Erythroblast (primary cell): ENCODE measurements around the gene CPLANE1.
"Not testable (repeated sequence)": the region's sequence is repeated elsewhere in the genome, so short reads cannot be mapped to it uniquely, and the experiment has no call there.

Experiments
- DNase-seq, 2 experiments: peaks; one replicate each; lab custom pipeline; 2025; lab: John Stamatoyannopoulos, UW
- GATA1 ChIP-seq: IDR thresholded peaks from 2 replicates; pipeline ENCODE4 v1.6.1; 2011; ENCODE audit warnings: low read depth, mild to moderate bottlenecking, control low read depth, low read length, moderate library complexity
- POLR2A ChIP-seq: IDR thresholded peaks from 2 replicates; pipeline ENCODE4 v1.6.1; 2011; ENCODE audit warnings: mild to moderate bottlenecking, low read length

CPLANE1 gene

GRCh38 chr5:37121465-37121864 is 127.7 kb downstream of the CPLANE1 start:
- DNase-seq, result peak; percentile 36 to 75
- TF ChIP-seq GATA1 (no peak), POLR2A (no peak)

DNA sequence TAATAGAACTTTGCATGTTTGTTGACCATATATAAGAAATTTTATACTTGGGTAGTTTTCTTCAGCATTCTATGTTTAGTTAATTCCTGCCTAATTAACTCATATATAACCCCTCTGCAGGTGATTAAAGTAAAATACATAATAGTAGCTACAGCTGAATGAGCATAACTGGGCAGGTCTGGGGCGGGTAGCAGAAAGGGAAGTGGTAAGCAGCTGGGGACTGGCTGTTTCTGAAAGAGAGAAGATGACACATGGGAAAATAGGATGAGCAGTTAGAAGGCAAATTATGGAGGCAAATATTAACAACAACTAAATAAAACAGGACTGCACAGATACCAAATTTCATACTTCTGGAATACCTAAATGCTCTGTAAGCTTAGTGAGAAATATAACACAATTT is 128.1 kb downstream of the CPLANE1 start:
- DNase-seq, result no peak
- TF ChIP-seq POLR2A, result no peak
- no peak for TF ChIP-seq GATA1

DNA sequence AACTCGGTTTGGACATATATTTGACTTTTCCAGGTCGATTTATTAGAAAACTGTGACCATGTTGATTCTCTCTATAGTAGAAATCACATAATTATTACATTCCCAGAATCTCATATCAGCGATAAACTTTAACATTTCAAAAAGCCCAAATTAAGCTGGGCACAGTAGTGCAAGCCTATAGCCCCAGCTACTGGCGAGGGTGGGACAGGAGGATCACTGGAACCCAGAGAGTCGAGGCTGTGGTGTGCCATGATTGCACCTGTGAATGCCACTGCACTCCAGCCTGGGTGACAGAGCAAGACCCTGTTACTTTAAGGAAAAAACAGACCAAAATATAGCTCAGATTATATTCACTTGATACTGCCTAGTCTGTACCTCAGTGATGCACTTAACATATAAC is 128.9 kb downstream of the CPLANE1 start:
- no peak for DNase-seq
- no peak for TF ChIP-seq POLR2A
- no peak for TF ChIP-seq GATA1

GRCh38 chr5:37116359-37116758 is 132.8 kb downstream of the CPLANE1 start:
- DNase-seq, result no peak
- TF ChIP-seq GATA1 (no peak), POLR2A (no peak)

- no peak for TF ChIP-seq GATA1
- TF ChIP-seq POLR2A, result no peak
- no peak for DNase-seq
Observed at GRCh38 chr5:37112383-37112991, 136.7 kb downstream of the CPLANE1 start.

GRCh38 chr5:37111426-37112382 is 137.5 kb downstream of the CPLANE1 start:
- DNase-seq, result no peak

GRCh38 chr5:37110135-37110534 is 139.0 kb downstream of the CPLANE1 start:
- TF ChIP-seq POLR2A (no peak), GATA1 (no peak)
- DNase-seq, result no peak

More at GRCh38 chr5:37111426-37112382, 137.5 kb downstream of the CPLANE1 start:
- TF ChIP-seq POLR2A, result no peak

DNA sequence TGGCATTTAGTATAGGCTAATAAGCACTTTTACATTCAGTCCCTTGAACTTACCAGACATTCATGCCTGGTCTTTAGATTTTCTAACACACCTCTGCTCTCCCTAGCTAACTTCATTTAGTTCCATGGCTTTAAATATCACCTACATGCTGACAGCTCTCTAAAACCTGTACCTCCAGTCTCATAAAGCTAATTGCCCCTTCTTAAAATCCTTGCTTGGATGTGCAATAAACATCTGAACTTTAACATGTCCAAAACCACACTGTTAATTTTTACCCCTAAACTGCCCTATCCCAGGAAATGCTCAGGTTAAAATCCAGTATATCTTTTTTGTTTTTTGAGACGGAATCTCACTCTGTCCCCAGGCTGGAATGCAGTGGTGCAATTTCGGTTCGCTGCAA is 139.8 kb downstream of the CPLANE1 start:
- no peak for DNase-seq
- TF ChIP-seq POLR2A, result no peak
- no peak for TF ChIP-seq GATA1

- TF ChIP-seq POLR2A (no peak), GATA1 (no peak)
- no peak for DNase-seq
Observed at GRCh38 chr5:37103302-37103701, 145.9 kb downstream of the CPLANE1 start.

DNA sequence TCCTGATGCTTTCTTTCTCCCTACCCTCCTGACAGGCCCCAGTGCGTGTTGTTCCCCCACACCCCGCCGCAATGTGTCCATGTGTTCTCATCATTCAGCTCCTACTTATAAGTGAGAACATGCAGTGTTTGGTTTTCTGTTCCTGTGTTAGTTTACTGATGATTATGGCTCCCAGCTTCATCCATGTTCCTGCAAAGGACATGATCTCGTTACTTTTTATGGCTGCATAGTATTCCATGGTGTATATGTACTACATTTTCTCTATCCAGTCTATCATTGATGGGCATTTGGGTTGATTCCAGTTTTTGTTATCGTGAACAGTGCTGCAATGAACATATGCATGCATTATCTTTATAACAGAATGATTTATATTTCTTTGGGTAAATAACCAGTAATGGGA is 149.9 kb downstream of the CPLANE1 start:
- not testable (repeated sequence) for DNase-seq

- not testable (repeated sequence) for DNase-seq
Observed at GRCh38 chr5:37093795-37094194, 155.4 kb downstream of the CPLANE1 start.

DNA sequence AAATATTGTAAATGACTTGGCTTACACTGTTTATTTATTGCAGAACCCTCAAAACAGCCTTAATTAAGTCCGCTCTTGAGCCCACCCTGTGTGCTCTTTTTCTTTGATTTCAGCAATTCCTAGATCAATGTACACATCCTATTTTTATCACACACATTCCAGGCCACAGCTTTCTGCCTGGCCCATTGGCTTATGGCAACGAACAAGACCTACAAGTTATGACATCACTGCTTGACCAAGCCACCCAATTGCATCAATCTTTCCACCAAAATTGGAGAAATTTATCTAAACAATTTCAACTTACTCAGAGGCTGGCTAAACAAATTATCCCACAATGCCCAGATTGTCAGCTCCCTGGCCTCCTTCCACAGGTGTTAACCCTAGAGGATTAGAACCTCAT is 158.4 kb downstream of the CPLANE1 start:
- DNase-seq, result no peak
- no peak for TF ChIP-seq GATA1
- TF ChIP-seq POLR2A, result no peak

DNA sequence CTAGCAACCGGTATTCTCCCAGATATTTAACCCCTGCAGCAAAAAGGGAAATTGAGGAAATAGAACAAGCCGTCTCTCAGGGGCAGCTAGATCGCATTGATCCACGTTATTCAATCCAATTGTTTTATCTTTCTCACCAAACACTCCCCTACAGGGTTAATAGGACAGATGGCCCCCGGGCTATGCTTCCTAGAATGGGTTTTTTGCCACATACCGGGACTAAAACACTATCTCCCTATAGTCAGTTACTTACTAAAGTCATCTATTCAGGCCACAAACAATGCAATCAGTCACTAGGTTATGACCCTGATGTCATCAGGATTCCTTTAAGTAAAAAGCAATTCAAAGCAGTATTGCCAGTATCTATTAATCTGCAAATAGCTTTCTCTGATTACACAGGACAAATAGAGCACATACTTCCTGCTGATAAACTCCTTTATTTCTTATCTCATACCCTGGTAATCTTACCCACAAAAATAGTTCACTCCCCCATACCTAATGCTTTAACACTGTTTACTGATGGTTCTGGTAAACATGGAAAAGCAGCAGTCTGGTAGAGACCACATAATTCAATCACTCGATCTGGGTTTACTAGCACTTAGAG is 159.0 kb downstream of the CPLANE1 start:
- peak in 1 of 2 experiments; percentile 13 for DNase-seq
- TF ChIP-seq GATA1, result no peak
- TF ChIP-seq POLR2A, result no peak

DNA sequence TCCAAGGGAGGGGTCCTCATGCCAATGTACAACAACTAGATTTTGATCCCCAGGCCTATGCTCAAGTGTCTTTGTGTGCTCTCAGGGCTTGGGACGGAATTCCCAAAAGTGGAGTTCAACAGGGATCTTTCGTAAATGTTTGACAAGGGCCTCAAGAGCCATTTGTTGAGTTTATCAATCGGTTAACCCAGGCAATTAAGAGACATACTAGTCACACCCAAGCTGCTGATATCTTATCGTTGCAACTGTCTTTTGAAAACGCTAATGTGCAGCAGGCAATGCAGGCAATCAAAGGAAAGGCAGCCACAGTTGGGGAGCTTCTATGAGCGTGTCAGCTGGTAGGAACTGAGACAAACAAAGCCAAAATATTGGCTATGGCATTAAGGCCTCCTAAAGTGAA is 161.2 kb downstream of the CPLANE1 start:
- DNase-seq, result peak; percentile 45 to 81
- no peak for TF ChIP-seq POLR2A
- no peak for TF ChIP-seq GATA1
